Subcutaneous adipose tissue (tissue), 4 donors: Measurements from ENCODE around the gene AKAIN1. TPM values are rescaled to one million over a fixed set of nuclear protein-coding genes. Genes with fewer than 3 reads are reported as not detected.

Experiments used
- total RNA-seq, 4 donors: library from RNA; depleted of rRNA; stranded (reverse); fragments of >200 nt; gene quantifications; one replicate each; pipeline ENCODE4 v1.1.0, GENCODE V29; 2016
- TF ChIP-seq, protein P1 (sequence below): fragments of 450-650 bp; IDR thresholded peaks from one replicate; pipeline ENCODE4 v1.5.1; 2016; ENCODE audit warnings: low read depth, mild to moderate bottlenecking, control low read depth, antibody characterized with exemption, moderate library complexity

Gene AKAIN1
- total RNA-seq, 4 donors from 2014 or later: 2.9 TPM; not detected in 3

DNA sequence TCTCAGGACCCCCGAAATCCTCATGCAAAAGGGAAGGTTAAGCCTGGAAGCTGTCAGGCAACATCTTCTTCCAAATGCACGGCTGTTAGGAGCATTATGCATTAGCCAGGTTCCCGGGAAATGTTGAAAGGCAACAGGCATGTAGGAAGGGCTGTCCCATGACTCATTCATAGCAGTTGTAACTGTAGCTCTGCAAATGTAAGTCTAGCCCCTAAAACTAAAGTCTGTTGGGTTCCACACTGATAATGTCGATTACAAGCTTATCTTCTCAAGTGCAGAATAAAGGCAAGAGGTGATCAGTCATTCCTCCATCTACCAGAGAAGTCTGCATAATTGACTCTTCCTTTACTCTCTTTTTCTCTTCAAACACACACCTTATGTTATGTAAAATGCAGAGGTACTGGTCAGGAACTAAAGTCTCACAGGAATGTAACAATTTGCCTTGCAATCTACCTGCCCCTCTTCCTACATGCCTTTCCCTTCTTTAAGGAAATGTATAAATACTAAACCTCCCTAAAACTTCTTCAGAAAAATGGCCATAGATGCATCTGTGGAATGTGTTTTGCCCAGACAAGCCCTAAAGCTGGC is 99.8 kb downstream of the AKAIN1 start:
- TF ChIP-seq, protein P1, sequence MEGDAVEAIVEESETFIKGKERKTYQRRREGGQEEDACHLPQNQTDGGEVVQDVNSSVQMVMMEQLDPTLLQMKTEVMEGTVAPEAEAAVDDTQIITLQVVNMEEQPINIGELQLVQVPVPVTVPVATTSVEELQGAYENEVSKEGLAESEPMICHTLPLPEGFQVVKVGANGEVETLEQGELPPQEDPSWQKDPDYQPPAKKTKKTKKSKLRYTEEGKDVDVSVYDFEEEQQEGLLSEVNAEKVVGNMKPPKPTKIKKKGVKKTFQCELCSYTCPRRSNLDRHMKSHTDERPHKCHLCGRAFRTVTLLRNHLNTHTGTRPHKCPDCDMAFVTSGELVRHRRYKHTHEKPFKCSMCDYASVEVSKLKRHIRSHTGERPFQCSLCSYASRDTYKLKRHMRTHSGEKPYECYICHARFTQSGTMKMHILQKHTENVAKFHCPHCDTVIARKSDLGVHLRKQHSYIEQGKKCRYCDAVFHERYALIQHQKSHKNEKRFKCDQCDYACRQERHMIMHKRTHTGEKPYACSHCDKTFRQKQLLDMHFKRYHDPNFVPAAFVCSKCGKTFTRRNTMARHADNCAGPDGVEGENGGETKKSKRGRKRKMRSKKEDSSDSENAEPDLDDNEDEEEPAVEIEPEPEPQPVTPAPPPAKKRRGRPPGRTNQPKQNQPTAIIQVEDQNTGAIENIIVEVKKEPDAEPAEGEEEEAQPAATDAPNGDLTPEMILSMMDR: no peak

DNA sequence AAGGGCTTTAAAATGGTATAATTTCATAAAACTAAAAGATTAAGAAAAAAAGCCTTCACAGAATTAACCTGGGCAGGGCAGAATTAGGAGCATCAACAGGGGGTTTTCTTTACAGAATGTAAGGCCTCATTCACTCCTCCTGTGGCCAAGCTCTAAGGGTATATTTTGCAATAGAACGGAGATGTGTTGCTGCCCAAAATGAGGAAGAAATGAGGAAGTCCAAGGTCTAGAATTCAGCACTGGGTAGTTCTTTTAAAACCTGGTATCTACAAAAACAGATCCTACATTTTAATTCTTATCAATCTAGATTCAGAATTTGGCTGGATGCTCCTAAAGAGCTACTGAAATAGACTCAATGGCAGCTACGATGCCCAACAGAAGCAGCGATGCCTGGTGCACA is 101.8 kb downstream of the AKAIN1 start:
- TF ChIP-seq, protein P1: no peak

DNA sequence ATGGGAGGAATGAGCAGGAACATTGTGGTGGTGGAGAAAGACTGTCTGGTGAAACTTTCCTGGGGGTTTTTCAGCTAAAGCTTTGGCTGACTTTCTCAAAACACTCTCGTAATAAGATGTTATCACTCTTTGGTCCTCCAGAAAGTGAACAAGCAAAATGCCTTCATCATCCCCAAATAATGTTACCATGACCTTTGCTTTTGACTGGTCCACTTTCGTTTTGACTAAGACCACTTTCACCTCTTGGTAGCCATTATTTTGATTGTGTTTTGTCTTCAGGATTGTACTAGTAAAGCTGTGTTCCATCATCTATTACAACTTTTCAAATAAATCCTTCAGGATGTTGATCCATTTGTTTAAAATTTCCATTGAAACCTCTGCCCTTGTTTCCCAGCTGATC is 103.2 kb downstream of the AKAIN1 start:
- TF ChIP-seq, protein P1: no peak

Other genes starting within 250 kb of the AKAIN1 start
- 10 to 100 TPM; 10.1 to 17.7 (median 15.0) TPM for gene ZBTB14, start 98.5 kb upstream of the AKAIN1 start, total RNA-seq